GM06990 (cell line): ENCODE measurements around the gene FAM174C.

Experiments used
- DNase-seq: peaks from one replicate; pipeline ENCODE4 v3.0.0-alpha.2; 2011; ENCODE audit not compliant: insufficient read length; ENCODE audit errors: extremely low read depth
- H3K27me3 ChIP-seq: replicated peaks from 2 replicates; pipeline ENCODE4 v1.6.0; 2011; ENCODE audit warnings: low read length; ENCODE audit not compliant: control insufficient read depth, insufficient read depth
- H3K36me3 ChIP-seq: 2 replicates; pipeline ENCODE4 v1.5.1; 2011; ENCODE audit warnings: low read length; ENCODE audit not compliant: control insufficient read depth, insufficient read depth
- H3K4me3 ChIP-seq: replicated peaks from 2 replicates; pipeline ENCODE4 v1.5.1; 2011; ENCODE audit warnings: low read depth, mild to moderate bottlenecking, control low read depth, low read length
- TF ChIP-seq, protein P1 (sequence below): IDR thresholded peaks from 2 replicates; pipeline ENCODE4 v1.5.1; 2011; ENCODE audit warnings: low read length, control low read depth, mild to moderate bottlenecking, inconsistent platforms; ENCODE audit not compliant: insufficient read depth, poor library complexity, severe bottlenecking

Gene FAM174C

DNA sequence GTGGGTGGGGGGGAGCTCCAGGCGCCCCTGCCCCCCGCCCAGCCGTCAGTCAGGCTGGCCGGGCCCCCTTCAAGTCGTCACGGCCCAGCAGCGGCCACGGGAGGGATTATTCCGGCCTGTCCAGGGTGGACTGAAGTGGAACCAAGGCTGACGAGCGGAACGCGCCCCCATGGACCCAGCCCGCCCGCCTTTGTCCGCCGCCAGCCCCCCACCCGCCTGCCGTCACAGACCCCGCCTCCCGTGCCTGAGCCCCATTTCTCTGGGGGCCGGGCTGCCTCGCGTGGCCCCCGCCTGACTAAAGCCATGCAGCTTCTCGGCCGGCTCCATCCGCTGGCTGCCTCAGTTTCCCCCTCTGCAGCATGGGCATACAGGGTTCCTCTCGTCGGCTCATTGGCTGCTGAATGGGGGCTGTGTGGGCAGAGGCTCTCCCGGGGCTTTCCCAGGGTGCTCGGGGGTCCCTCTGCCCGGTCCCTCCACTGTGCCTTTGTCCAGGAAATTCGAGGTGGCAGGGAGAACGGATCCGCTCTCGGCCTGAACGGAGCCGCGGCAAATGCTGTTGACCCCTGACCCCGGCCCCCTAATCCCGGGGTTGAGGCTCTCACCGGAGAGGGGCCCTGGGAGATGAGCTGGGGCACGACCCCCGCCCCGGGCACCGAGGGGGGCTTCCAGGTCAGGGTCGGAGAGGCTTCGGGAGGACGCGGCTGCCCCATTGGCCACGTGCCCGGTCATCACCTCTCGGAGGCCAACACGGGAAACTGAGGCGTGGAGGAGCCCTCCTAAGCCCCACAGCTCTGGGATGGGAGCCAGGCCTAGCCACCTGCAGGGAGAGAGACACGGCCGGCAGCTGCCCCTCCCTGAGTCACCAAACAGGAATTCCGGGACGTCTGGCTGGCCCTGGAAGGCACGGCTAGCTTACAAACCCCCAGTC lies 37.7 kb downstream of the FAM174C start:
- H3K36me3 ChIP-seq: no peaks in the 10 kb centered on the region
- TF ChIP-seq, protein P1, sequence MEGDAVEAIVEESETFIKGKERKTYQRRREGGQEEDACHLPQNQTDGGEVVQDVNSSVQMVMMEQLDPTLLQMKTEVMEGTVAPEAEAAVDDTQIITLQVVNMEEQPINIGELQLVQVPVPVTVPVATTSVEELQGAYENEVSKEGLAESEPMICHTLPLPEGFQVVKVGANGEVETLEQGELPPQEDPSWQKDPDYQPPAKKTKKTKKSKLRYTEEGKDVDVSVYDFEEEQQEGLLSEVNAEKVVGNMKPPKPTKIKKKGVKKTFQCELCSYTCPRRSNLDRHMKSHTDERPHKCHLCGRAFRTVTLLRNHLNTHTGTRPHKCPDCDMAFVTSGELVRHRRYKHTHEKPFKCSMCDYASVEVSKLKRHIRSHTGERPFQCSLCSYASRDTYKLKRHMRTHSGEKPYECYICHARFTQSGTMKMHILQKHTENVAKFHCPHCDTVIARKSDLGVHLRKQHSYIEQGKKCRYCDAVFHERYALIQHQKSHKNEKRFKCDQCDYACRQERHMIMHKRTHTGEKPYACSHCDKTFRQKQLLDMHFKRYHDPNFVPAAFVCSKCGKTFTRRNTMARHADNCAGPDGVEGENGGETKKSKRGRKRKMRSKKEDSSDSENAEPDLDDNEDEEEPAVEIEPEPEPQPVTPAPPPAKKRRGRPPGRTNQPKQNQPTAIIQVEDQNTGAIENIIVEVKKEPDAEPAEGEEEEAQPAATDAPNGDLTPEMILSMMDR: no peak
- H3K27me3 ChIP-seq: peaks cover 1% of the 10 kb centered on the region; the same call in 1 of the 2 replicates
- H3K4me3 ChIP-seq: no peak overlapping the region
- DNase-seq: peak; percentile 1

DNA sequence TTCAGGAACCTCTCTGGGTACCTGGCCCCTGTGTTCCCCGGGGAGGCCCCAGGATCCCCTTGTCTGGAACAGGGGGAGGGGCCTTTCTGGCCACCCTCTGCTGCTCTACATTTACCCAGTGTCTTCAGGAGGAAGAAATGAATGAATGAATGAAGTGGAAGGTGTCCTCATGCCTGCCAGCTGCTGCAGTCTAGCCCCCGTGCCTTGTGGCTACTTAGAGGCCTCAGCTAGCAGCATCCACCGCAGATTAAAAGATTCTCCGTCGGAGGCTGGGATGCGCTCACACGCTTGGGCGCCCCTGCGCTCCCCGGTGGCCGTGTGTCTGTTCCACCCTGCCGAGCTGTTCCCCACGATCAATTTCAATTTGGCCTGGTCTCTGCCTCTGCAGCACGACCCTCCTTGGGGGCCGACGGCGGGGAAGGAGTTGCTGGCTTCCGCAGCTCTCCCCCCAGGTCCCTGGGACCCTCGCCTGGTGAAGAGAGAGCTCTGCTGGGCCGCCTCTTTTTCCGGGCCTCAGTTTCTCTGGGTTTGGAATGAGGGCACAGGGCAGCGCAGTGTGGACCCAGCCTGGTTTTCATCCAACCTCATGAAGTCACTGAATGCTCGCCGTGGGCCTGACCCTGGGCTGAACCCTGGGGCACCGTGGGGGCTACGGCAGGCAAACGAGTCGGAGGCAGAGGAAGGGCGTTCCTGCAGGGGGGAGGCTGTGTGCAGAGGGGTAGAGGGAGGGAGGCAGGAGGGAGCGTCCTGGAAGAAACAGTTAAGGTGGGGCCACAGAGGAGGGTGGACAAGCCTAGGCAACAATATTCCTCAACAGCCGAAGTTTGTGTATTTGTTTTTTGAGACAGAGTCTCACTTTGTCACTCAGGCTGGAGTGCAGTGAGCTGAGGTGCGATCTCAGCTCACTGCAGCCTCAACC lies 38.6 kb downstream of the FAM174C start:
- no peaks in the 10 kb centered on the region for H3K36me3 ChIP-seq

DNA sequence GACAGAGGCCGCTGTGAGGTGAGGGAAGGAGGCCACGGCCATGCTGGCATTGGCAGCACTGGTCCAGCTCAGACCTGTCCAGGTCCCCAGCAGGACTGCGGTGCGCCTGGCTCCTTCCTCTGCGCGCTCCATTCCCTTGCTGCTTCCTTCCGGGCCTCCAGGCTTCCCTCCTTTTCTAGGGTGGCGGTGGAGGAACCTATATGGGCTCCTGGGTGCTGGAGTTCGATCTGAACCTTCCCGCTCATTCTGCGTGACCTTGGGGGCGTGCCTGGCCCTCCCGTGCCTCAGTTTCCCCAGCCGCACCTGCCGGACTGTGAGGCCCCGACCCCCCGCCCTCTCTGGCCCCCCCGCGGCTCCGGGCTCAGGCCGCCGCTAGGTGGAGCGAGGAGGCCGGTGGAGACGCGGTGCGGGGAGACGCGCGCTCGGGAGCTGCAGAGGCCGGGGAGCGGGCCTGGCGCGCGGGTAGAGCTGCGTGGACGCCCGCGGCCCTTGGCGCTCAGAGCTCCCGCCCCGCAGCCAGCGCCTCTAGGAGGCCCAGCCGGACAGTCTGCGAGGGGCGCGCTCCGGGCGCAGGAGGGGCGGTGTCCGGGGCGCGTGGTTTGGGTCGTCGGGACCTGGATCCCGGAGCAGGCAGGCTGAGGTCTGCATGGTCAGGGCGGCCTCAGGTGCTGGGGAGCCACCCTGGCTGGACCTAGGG lies 40.3 kb downstream of the FAM174C start:
- H3K4me3 ChIP-seq: no peak overlapping the region
- DNase-seq: peak; percentile 45

More for the DNA sequence above, 38.6 kb downstream of the FAM174C start:
- Histone ChIP-seq H3K4me3 (no peak overlapping the region), H3K27me3 (peaks cover 1% of the 10 kb centered on the region; the same call in 1 of the 2 replicates)
- peak; percentile 1 for DNase-seq
- TF ChIP-seq, protein P1: no peak

DNA sequence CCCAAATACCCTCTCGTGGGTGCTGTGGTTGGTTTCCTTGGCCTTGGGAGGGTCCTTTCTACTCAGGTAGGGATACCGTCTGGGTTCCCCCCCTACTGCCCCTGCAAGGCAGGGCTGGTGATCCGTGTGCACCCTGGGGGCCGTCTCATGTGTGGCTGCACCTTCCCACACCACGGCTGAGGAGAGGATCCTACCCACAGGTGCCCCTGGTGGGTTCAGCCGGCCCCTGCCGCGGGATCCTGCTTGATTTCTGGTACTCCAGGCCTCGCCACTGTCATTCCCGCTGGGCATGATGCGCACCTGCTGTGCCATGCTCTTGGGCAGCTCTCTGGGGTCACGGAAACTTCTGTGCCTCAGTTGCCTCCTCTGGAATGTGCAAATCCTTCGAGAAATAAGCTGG lies 41.1 kb downstream of the FAM174C start:
- TF ChIP-seq, protein P1: no peak
- H3K4me3 ChIP-seq: no peak overlapping the region
- peaks cover 1% of the 10 kb centered on the region; the same call in 1 of the 2 replicates for H3K27me3 ChIP-seq
- DNase-seq: peak; percentile 3
- H3K36me3 ChIP-seq: no peaks in the 10 kb centered on the region

More for the DNA sequence above, 40.3 kb downstream of the FAM174C start:
- Histone ChIP-seq H3K36me3 (no peaks in the 10 kb centered on the region), H3K27me3 (peaks cover 1% of the 10 kb centered on the region; the same call in 1 of the 2 replicates)
- TF ChIP-seq, protein P1: peak; percentile 58
